H1 (cell line): ENCODE results near the gene ZRANB2. TPM values are rescaled to one million over a fixed set of nuclear protein-coding genes. Genes with fewer than 3 reads are reported as not detected.

Experiments
- CBX5 ChIP-seq: fragments of 300-800, 300-1000 bp; sonication (generic); IDR thresholded peaks from 2 replicates; pipeline ENCODE4 v1.7.1; 2016; ENCODE audit warnings: antibody characterized with exemption, low read length, low read depth
- JUN ChIP-seq: IDR thresholded peaks from 2 replicates; pipeline ENCODE4 v1.6.1; 2011; ENCODE audit warnings: low read depth, mild to moderate bottlenecking, improper control_type of control experiment, low read length
- KDM4A ChIP-seq: IDR thresholded peaks from one replicate; pipeline ENCODE4 v1.7.1; 2012; ENCODE audit warnings: low read depth, mild to moderate bottlenecking, moderate library complexity, low read length, inconsistent platforms; ENCODE audit not compliant: severe bottlenecking
- POLR2A ChIP-seq, 2 experiments: IDR thresholded peaks; 1 replicate in 1 of 2; 2 replicates in 1 of 2; pipeline ENCODE4 v1.6.1; 2011; ENCODE audit warnings: low read depth in 2 of 2, low read length in 2 of 2, mild to moderate bottlenecking in 2 of 2; ENCODE audit errors: control extremely low read depth in 1 of 2
- POLR2AphosphoS5 ChIP-seq: IDR thresholded peaks from 2 replicates; pipeline ENCODE4 v1.6.1; 2011; ENCODE audit warnings: low read depth, low read length
- POU5F1 ChIP-seq: IDR thresholded peaks from 2 replicates; pipeline ENCODE4 v1.6.1; 2011; ENCODE audit warnings: low read depth, mild to moderate bottlenecking, low read length, moderate library complexity
- RAD21 ChIP-seq, 2 experiments: IDR thresholded peaks in 1 of 2; conservative IDR thresholded peaks in 1 of 2; 2 replicates each; pipeline ENCODE4 v1.6.1; 2011; ENCODE audit warnings: low read depth in 2 of 2, low read length in 2 of 2, improper control_type of control experiment in 1 of 2, inconsistent platforms in 1 of 2, mild to moderate bottlenecking in 1 of 2, moderate library complexity in 1 of 2
- SIX5 ChIP-seq: IDR thresholded peaks from 2 replicates; pipeline ENCODE4 v1.6.1; 2011; ENCODE audit warnings: mild to moderate bottlenecking, low read depth, low read length
- TEAD4 ChIP-seq: IDR thresholded peaks from 2 replicates; pipeline ENCODE4 v1.6.1; 2012; ENCODE audit warnings: low read depth, low read length, inconsistent platforms, mixed read lengths
- ZNF274 ChIP-seq: IDR thresholded peaks from 2 replicates; pipeline ENCODE4 v1.7.0; 2012; ENCODE audit warnings: low read length, borderline replicate concordance; ENCODE audit errors: extremely low read depth
- polyA plus RNA-seq, 7 experiments: library from polyadenylated mRNA; depleted of rRNA in 3 of 7; stranded (reverse) in 5 of 7; unstranded in 2 of 7; fragments of >200 nt in 5 of 7; fragments of 200-250 nt in 2 of 7; gene quantifications; 1 replicate in 5 of 7; 2 replicates in 1 of 7; 4 replicates in 1 of 7; pipeline versions ENCODE4 v1.2.1 to v1.2.3, GENCODE V29; 2011 to 2013; ENCODE audit warnings: missing spikeins in 2 of 7, mixed read lengths in 2 of 7
- total RNA-seq: library from RNA; stranded (reverse); fragmentation: NEBNext Ultra II Directional; extraction: Animal tissue kit (Norgen Biotek cat#: 25700); gene quantifications from 2 replicates; pipeline ENCODE4 v1.2.1, GENCODE V29; 2021
- TF ChIP-seq, protein P1 (sequence below): fragments of 300-600 bp; sonication (generic); IDR thresholded peaks from 2 replicates; pipeline ENCODE4 v1.7.1; 2012; ENCODE audit warnings: low read length, moderate library complexity, mild to moderate bottlenecking, inconsistent platforms; ENCODE audit not compliant: insufficient replicate concordance

ZRANB2 gene
- total and polyA plus RNA-seq, 2 of the 8 experiments (the other 6 are each of a cell fraction or from before 2014, with no cell fraction given) = 35.8 to 103 TPM

GRCh38 chr1:71046891-71047634 is 33.8 kb downstream of the ZRANB2 start (continued):
- TF ChIP-seq, protein P1, sequence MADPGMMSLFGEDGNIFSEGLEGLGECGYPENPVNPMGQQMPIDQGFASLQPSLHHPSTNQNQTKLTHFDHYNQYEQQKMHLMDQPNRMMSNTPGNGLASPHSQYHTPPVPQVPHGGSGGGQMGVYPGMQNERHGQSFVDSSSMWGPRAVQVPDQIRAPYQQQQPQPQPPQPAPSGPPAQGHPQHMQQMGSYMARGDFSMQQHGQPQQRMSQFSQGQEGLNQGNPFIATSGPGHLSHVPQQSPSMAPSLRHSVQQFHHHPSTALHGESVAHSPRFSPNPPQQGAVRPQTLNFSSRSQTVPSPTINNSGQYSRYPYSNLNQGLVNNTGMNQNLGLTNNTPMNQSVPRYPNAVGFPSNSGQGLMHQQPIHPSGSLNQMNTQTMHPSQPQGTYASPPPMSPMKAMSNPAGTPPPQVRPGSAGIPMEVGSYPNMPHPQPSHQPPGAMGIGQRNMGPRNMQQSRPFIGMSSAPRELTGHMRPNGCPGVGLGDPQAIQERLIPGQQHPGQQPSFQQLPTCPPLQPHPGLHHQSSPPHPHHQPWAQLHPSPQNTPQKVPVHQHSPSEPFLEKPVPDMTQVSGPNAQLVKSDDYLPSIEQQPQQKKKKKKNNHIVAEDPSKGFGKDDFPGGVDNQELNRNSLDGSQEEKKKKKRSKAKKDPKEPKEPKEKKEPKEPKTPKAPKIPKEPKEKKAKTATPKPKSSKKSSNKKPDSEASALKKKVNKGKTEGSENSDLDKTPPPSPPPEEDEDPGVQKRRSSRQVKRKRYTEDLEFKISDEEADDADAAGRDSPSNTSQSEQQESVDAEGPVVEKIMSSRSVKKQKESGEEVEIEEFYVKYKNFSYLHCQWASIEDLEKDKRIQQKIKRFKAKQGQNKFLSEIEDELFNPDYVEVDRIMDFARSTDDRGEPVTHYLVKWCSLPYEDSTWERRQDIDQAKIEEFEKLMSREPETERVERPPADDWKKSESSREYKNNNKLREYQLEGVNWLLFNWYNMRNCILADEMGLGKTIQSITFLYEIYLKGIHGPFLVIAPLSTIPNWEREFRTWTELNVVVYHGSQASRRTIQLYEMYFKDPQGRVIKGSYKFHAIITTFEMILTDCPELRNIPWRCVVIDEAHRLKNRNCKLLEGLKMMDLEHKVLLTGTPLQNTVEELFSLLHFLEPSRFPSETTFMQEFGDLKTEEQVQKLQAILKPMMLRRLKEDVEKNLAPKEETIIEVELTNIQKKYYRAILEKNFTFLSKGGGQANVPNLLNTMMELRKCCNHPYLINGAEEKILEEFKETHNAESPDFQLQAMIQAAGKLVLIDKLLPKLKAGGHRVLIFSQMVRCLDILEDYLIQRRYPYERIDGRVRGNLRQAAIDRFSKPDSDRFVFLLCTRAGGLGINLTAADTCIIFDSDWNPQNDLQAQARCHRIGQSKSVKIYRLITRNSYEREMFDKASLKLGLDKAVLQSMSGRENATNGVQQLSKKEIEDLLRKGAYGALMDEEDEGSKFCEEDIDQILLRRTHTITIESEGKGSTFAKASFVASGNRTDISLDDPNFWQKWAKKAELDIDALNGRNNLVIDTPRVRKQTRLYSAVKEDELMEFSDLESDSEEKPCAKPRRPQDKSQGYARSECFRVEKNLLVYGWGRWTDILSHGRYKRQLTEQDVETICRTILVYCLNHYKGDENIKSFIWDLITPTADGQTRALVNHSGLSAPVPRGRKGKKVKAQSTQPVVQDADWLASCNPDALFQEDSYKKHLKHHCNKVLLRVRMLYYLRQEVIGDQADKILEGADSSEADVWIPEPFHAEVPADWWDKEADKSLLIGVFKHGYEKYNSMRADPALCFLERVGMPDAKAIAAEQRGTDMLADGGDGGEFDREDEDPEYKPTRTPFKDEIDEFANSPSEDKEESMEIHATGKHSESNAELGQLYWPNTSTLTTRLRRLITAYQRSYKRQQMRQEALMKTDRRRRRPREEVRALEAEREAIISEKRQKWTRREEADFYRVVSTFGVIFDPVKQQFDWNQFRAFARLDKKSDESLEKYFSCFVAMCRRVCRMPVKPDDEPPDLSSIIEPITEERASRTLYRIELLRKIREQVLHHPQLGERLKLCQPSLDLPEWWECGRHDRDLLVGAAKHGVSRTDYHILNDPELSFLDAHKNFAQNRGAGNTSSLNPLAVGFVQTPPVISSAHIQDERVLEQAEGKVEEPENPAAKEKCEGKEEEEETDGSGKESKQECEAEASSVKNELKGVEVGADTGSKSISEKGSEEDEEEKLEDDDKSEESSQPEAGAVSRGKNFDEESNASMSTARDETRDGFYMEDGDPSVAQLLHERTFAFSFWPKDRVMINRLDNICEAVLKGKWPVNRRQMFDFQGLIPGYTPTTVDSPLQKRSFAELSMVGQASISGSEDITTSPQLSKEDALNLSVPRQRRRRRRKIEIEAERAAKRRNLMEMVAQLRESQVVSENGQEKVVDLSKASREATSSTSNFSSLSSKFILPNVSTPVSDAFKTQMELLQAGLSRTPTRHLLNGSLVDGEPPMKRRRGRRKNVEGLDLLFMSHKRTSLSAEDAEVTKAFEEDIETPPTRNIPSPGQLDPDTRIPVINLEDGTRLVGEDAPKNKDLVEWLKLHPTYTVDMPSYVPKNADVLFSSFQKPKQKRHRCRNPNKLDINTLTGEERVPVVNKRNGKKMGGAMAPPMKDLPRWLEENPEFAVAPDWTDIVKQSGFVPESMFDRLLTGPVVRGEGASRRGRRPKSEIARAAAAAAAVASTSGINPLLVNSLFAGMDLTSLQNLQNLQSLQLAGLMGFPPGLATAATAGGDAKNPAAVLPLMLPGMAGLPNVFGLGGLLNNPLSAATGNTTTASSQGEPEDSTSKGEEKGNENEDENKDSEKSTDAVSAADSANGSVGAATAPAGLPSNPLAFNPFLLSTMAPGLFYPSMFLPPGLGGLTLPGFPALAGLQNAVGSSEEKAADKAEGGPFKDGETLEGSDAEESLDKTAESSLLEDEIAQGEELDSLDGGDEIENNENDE = no peak
- TF ChIP-seq KDM4A = peak; percentile 99
- TF ChIP-seq POLR2A (IDR thresholded peaks at IDR 0.05; ENCODE audit: control extremely low read depth in 1 of 2, low read depth in 2 of 2, low read length in 2 of 2) = no peak
- no peak for TF ChIP-seq SIX5
- no peak for TF ChIP-seq CBX5
- TF ChIP-seq POU5F1 = no peak
- TF ChIP-seq RAD21 (IDR thresholded peaks at IDR 0.05 in 1 of 2, conservative IDR thresholded peaks at IDR 0.05 in 1 of 2; ENCODE audit: low read depth in 2 of 2, low read length in 2 of 2) = no peak
- no peak for TF ChIP-seq JUN
- TF ChIP-seq TEAD4 = peak; percentile 26; the same call in 1 of the 2 replicates
- no peak for TF ChIP-seq POLR2AphosphoS5
- no peak for TF ChIP-seq ZNF274
